ENCODE measurements around the gene PSMF1.

DNA sequence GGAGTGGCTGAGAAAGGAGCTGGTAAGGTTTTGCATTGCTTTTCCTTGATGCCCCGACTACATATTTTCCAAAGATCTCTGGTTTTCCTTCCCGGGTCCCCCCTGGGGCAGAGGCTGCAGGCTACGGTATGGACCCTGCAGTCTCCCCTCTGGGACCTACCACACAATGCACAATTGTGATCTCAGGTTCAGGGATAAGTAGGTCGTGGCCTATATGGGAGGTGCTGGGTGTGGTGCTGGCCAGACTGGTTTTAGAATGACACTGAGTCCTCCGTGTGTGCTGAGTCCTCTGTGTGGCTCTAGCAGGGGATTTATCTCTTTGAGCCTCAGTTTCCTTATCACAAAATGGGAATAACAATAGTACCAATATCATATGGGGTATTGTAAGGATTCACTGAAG is 85.2 kb downstream of the PSMF1 start:
- TF ChIP-seq POLR2A (IDR thresholded peaks at IDR 0.05; ENCODE audit: low read depth, low read length) = no peak
- TF ChIP-seq, protein P1, sequence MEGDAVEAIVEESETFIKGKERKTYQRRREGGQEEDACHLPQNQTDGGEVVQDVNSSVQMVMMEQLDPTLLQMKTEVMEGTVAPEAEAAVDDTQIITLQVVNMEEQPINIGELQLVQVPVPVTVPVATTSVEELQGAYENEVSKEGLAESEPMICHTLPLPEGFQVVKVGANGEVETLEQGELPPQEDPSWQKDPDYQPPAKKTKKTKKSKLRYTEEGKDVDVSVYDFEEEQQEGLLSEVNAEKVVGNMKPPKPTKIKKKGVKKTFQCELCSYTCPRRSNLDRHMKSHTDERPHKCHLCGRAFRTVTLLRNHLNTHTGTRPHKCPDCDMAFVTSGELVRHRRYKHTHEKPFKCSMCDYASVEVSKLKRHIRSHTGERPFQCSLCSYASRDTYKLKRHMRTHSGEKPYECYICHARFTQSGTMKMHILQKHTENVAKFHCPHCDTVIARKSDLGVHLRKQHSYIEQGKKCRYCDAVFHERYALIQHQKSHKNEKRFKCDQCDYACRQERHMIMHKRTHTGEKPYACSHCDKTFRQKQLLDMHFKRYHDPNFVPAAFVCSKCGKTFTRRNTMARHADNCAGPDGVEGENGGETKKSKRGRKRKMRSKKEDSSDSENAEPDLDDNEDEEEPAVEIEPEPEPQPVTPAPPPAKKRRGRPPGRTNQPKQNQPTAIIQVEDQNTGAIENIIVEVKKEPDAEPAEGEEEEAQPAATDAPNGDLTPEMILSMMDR (conservative IDR thresholded peaks at IDR 0.05; ENCODE audit: low read depth, low read length) = no peak
- TF ChIP-seq, protein P2, sequence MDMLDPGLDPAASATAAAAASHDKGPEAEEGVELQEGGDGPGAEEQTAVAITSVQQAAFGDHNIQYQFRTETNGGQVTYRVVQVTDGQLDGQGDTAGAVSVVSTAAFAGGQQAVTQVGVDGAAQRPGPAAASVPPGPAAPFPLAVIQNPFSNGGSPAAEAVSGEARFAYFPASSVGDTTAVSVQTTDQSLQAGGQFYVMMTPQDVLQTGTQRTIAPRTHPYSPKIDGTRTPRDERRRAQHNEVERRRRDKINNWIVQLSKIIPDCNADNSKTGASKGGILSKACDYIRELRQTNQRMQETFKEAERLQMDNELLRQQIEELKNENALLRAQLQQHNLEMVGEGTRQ (IDR thresholded peaks at IDR 0.05; ENCODE audit: low read depth, low read length) = no peak
- no peak for TF ChIP-seq RAD21 (IDR thresholded peaks at IDR 0.05; ENCODE audit: low read length)
- no peak for TF ChIP-seq BHLHE40 (IDR thresholded peaks at IDR 0.05; ENCODE audit: low read depth, low read length)
- no peak for TF ChIP-seq MAZ (IDR thresholded peaks at IDR 0.05; ENCODE audit: borderline replicate concordance, low read depth, low read length)
- no peak for TF ChIP-seq CHD1 (IDR thresholded peaks at IDR 0.05; ENCODE audit: low read depth, low read length)
- no peak for TF ChIP-seq FOS (IDR thresholded peaks at IDR 0.05; ENCODE audit: low read depth, low read length)

All from IMR-90 (cell line).